NCI-H446 treated with DMSO at 0.1 percent for 48 hours (cell line): ENCODE results near the gene ACTG2.
"Not testable (repeated sequence)": the region's sequence is repeated elsewhere in the genome, so short reads cannot be mapped to it uniquely, and the experiment has no call there.

Experiments used
- DNase-seq: peaks from one replicate; lab custom pipeline; 2025; lab: John Stamatoyannopoulos, UW

The ACTG2 gene

GRCh38 chr2:73892631-73893329 is at the start of gene ACTG2:
TSS of gene ACTG2 (plus strand) at chr2:73893008. CDS start at chr2:73901312, 8,304 bp downstream.
- no peak for DNase-seq

- no peak for DNase-seq
Measured at GRCh38 chr2:73844087-73844486, 48.7 kb upstream of the ACTG2 start.

- no peak for DNase-seq
Measured at GRCh38 chr2:73850009-73850408, 42.8 kb upstream of the ACTG2 start.

GRCh38 chr2:73851274-73851673 is 41.5 kb upstream of the ACTG2 start:
- no peak for DNase-seq

- no peak for DNase-seq
Measured at GRCh38 chr2:73852020-73852419, 40.8 kb upstream of the ACTG2 start.

GRCh38 chr2:73855526-73855925 is 37.3 kb upstream of the ACTG2 start:
- DNase-seq: no peak

- DNase-seq: no peak
Measured at GRCh38 chr2:73856214-73856613, 36.6 kb upstream of the ACTG2 start.

GRCh38 chr2:73859721-73860586 is 32.9 kb upstream of the ACTG2 start:
- DNase-seq: no peak

GRCh38 chr2:73862987-73863386 is 29.8 kb upstream of the ACTG2 start:
- no peak for DNase-seq

- no peak for DNase-seq
Measured at GRCh38 chr2:73868204-73868978, 24.4 kb upstream of the ACTG2 start.

GRCh38 chr2:73870084-73870483 is 22.7 kb upstream of the ACTG2 start:
- DNase-seq: peak; percentile 45

GRCh38 chr2:73877071-73877802 is 15.6 kb upstream of the ACTG2 start:
- no peak for DNase-seq

GRCh38 chr2:73877984-73878383 is 14.8 kb upstream of the ACTG2 start:
- not testable (repeated sequence) for DNase-seq

- DNase-seq: no peak
Measured at GRCh38 chr2:73885406-73885805, 7.4 kb upstream of the ACTG2 start.

- no peak for DNase-seq
Measured at GRCh38 chr2:73886357-73886756, 6.5 kb upstream of the ACTG2 start.

- not testable (repeated sequence) for DNase-seq
Measured at GRCh38 chr2:73887596-73888353, 5.0 kb upstream of the ACTG2 start.

GRCh38 chr2:73888388-73888787 is 4.4 kb upstream of the ACTG2 start:
- no peak for DNase-seq

GRCh38 chr2:73889206-73889605 is 3.6 kb upstream of the ACTG2 start:
- DNase-seq: no peak

- no peak for DNase-seq
Measured at GRCh38 chr2:73890301-73891092, 2.3 kb upstream of the ACTG2 start.

- DNase-seq: no peak
Measured at GRCh38 chr2:73891276-73891901, 1.4 kb upstream of the ACTG2 start.
